SK-N-SH (cell line): ENCODE results near the gene SHB. TPM values are rescaled to one million over a fixed set of nuclear protein-coding genes. Genes with fewer than 3 reads are reported as not detected.
"Not testable (repeated sequence)": the region's sequence is repeated elsewhere in the genome, so short reads cannot be mapped to it uniquely, and the experiment has no call there.

Experiments
- CTCF ChIA-PET: fragments of 300-600, 350-600 bp; formaldehyde crosslinking; extraction: SDS; loops from one replicate; lab custom pipeline; 2021; lab: Yijun Ruan, JAX
- POLR2A ChIA-PET: fragments of 350-600 bp; sonication (Branson Sonifier 250); formaldehyde crosslinking; extraction: SDS; loops from one replicate; lab custom pipeline; 2020; ENCODE audit warnings: antibody characterized with exemption, inconsistent platforms; lab: Yijun Ruan, JAX
- DNase-seq: peaks from one replicate; pipeline ENCODE4 v3.0.0; 2012
- H2AFZ ChIP-seq: fragments of 200-600 bp; sonication (generic); 2 replicates; pipeline ENCODE4 v1.8.1; 2016; ENCODE audit warnings: antibody characterized with exemption, mild to moderate bottlenecking, low read depth
- H3F3A ChIP-seq: fragments of 200-600 bp; sonication (generic); replicated peaks from 2 replicates; pipeline ENCODE3; 2016; ENCODE audit warnings: antibody characterized with exemption, mild to moderate bottlenecking; ENCODE audit not compliant: insufficient read depth
- H3K27ac ChIP-seq, 2 experiments: fragments of 200-500 bp in 1 of 2; fragments of 200-600 bp in 1 of 2; sonication (Bioruptor generic) in 1 of 2; sonication (generic), shearing (Covaris generic) in 1 of 2; 2 replicates each; pipeline versions ENCODE4 v1.5.1 to v1.6.1; 2014 to 2016; ENCODE audit warnings: low read depth in 2 of 2, inconsistent platforms in 1 of 2, low read length in 1 of 2, mild to moderate bottlenecking in 1 of 2, mixed read lengths in 1 of 2
- H3K27me3 ChIP-seq: fragments of 200-600 bp; sonication (generic), shearing (Covaris generic); 2 replicates; pipeline ENCODE4 v1.6.1; 2016; ENCODE audit warnings: mixed run types; ENCODE audit not compliant: insufficient read depth
- H3K36me3 ChIP-seq, 2 experiments: fragments of 200-500 bp in 1 of 2; fragments of 200-600 bp in 1 of 2; sonication (Bioruptor generic) in 1 of 2; sonication (generic) in 1 of 2; replicated peaks in 1 of 2; 2 replicates each; pipeline versions ENCODE3 to v1.5.1; 2014 to 2016; ENCODE audit warnings: low read length in 1 of 2, mild to moderate bottlenecking in 1 of 2; ENCODE audit not compliant: insufficient read depth in 2 of 2, control insufficient read depth in 1 of 2
- H3K4me1 ChIP-seq, 2 experiments: fragments of 200-500 bp in 1 of 2; fragments of 200-600 bp in 1 of 2; sonication (Bioruptor generic) in 1 of 2; sonication (generic), shearing (Covaris generic) in 1 of 2; 2 replicates each; pipeline versions ENCODE4 v1.5.1 to v1.6.1; 2014 to 2016; ENCODE audit warnings: low read depth in 1 of 2, low read length in 1 of 2, mixed run types in 1 of 2; ENCODE audit not compliant: insufficient read depth in 2 of 2, control insufficient read depth in 1 of 2
- H3K4me2 ChIP-seq: fragments of 200-600 bp; sonication (generic), shearing (Covaris generic); 2 replicates; pipeline ENCODE4 v1.6.1; 2017; ENCODE audit warnings: mixed run types
- H3K4me3 ChIP-seq, 2 experiments: fragments of 200-500 bp in 1 of 2; fragments of 200-600 bp in 1 of 2; sonication (Bioruptor generic) in 1 of 2; sonication (generic), shearing (Covaris generic) in 1 of 2; 2 replicates each; pipeline versions ENCODE4 v1.5.1 to v1.8.1; 2014 to 2016; ENCODE audit warnings: low read depth in 2 of 2, inconsistent platforms in 1 of 2, low read length in 1 of 2, mild to moderate bottlenecking in 1 of 2, mixed read lengths in 1 of 2, moderate library complexity in 1 of 2
- H3K79me2 ChIP-seq: fragments of 200-600 bp; sonication (generic); 2 replicates; pipeline ENCODE4 v1.8.1; 2017; ENCODE audit warnings: mild to moderate bottlenecking; ENCODE audit not compliant: insufficient read depth
- H3K9ac ChIP-seq: fragments of 200-600 bp; sonication (generic); 2 replicates; pipeline ENCODE4 v1.6.1; 2017; ENCODE audit warnings: mixed run types
- H3K9me2 ChIP-seq: fragments of 200-600 bp; sonication (generic); 2 replicates; pipeline ENCODE4 v1.6.1; 2017; ENCODE audit warnings: mixed run types
- H3K9me3 ChIP-seq: fragments of 200-600 bp; sonication (generic); 2 replicates; pipeline ENCODE4 v1.6.1; 2017; ENCODE audit warnings: mixed run types, mild to moderate bottlenecking, moderate library complexity
- H4K20me1 ChIP-seq: fragments of 200-600 bp; sonication (generic); 2 replicates; pipeline ENCODE4 v1.6.1; 2017; ENCODE audit warnings: mild to moderate bottlenecking, mixed run types; ENCODE audit not compliant: insufficient read depth
- CHD2 ChIP-seq: fragments of 150-350 bp; IDR thresholded peaks from 2 replicates; pipeline ENCODE4 v1.6.1; 2018; ENCODE audit warnings: low read length; ENCODE audit not compliant: partially characterized antibody
- FOXM1 ChIP-seq: IDR thresholded peaks from 2 replicates; pipeline ENCODE4 v1.4.0; 2012; ENCODE audit warnings: low read depth, mild to moderate bottlenecking
- MXI1 ChIP-seq: IDR thresholded peaks from 2 replicates; pipeline ENCODE4 v1.6.1; 2012; ENCODE audit warnings: mild to moderate bottlenecking, low read depth, low read length, improper control_type of control experiment
- NFIC ChIP-seq: IDR thresholded peaks from 2 replicates; pipeline ENCODE4 v1.4.0; 2012; ENCODE audit warnings: borderline replicate concordance
- RCOR1 ChIP-seq: fragments of 150-350 bp; IDR thresholded peaks from 2 replicates; pipeline ENCODE4 v1.6.1; 2017; ENCODE audit warnings: antibody characterized with exemption, low read length
- SIN3A ChIP-seq: IDR thresholded peaks from 2 replicates; pipeline ENCODE4 v1.6.1; 2012; ENCODE audit warnings: low read depth, mild to moderate bottlenecking, low read length, moderate library complexity, borderline replicate concordance
- WGBS: methylation state at CpG from one replicate; pipeline ENCODE4 v1.1.6; 2017; ENCODE audit warnings: low lambda C conversion rate; 5-methylcytosine and 5-hydroxymethylcytosine counted together
- polyA plus RNA-seq, 3 experiments: library from polyadenylated mRNA; depleted of rRNA; stranded (reverse); fragments of >200 nt; gene quantifications; 2 replicates each; pipeline ENCODE4 v1.2.3, GENCODE V29; 2012
- TF ChIP-seq, protein P1 (sequence below): IDR thresholded peaks from 2 replicates; pipeline ENCODE4; 2012
- TF ChIP-seq, protein P2 (sequence below): IDR thresholded peaks from 2 replicates; pipeline ENCODE4 v1.4.0; 2012; ENCODE audit warnings: low read depth
- TF ChIP-seq, protein P3 (sequence below): IDR thresholded peaks from 2 replicates; pipeline ENCODE4 v1.4.0; 2012; ENCODE audit warnings: low read depth, borderline replicate concordance
- TF ChIP-seq, protein P4 (sequence below): fragments of 200-600 bp; sonication (generic); IDR thresholded peaks from 2 replicates; pipeline ENCODE4 v1.6.1; 2017; ENCODE audit warnings: antibody characterized with exemption, mild to moderate bottlenecking, moderate library complexity

The SHB gene
- polyA plus RNA-seq, 1 of the 3 experiments (the other 2 are of a cell fraction) = 26.0 TPM

DNA sequence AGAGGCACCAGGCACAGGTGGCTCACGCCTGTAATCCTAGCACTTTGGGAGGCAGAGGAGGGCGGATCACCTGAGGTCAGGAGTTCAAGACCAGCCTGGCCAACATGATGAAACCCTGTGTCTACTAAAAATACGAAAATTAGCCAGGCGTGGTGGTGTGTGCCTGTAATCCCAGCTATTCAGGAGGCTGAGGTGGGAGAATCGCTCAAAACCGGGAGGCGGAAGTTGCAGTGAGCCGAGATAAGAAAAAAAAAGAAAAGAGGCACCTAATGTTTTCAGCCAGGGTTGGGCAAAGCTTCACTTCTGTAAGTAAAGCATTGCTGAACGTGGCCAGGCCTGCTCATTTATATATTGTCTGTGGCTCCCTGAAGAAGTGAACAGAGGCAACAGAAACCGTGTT, 23.1 kb downstream of the SHB start:
- H3K4me2 ChIP-seq = peak overlapping the region; percentile 73; the same call in 1 of the 2 replicates
- WGBS = 96% methylated on average over 10 of the region's 10 CpGs
- DNase-seq, H3K4me3 ChIP-seq, H3K27me3 ChIP-seq, H3K9me3 ChIP-seq, H3K36me3 ChIP-seq, H2AFZ ChIP-seq, H3K9me2 ChIP-seq, CTCF ChIA-PET, POLR2A ChIA-PET: not testable (repeated sequence)
- peaks cover 39 to 53% of the 10 kb centered on the region in 2 experiments; a peak in 3 of 4 replicates for H3K4me1 ChIP-seq
- H3K79me2 ChIP-seq = peaks cover 91% of the 10 kb centered on the region
- peak overlapping the region; percentile 70; the same call in 1 of the 2 replicates for H3K9ac ChIP-seq
- H3F3A ChIP-seq = peaks cover 41% of the 10 kb centered on the region
- 0 out of 2 replicates have a peak, but pooled peaks cover 11% of the 10 kb centered on the region for H4K20me1 ChIP-seq
- peak overlapping the region in 1 of 2 experiments; percentile 95; a peak in 2 of 4 replicates for H3K27ac ChIP-seq

DNA sequence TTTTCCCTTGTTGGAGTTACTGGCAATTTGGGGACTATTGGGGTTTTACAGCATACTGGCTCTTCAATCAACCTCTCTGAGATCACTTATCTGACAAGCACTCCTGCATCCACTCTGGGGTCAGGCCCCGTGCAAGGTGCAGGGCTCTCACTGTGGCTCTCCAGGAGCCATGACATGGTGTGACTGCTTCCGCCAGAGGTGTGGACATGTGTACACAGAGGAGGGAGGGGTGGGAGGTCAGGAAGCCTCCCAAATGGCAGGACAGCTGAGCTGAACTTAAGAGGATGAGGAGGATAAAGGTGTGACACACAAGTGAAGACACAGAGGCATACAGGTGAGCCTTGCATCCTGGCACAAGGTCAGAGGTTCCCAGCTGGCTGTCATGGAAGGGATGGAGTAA, 24.3 kb downstream of the SHB start:
- Histone ChIP-seq H3K4me2 (no peak overlapping the region), H3K27ac (peak overlapping the region in 1 of 2 experiments; percentile 20; a peak in 1 of 4 replicates), H3K9me3 (no peaks in the 10 kb centered on the region), H2AFZ (no peak overlapping the region), H3F3A (peaks cover 36% of the 10 kb centered on the region), H3K9me2 (no peaks in the 10 kb centered on the region), H3K36me3 (no peaks in the 10 kb centered on the region), H4K20me1 (0 out of 2 replicates have a peak, but pooled peaks cover 11% of the 10 kb centered on the region), H3K27me3 (no peaks in the 10 kb centered on the region), H3K9ac (no peak overlapping the region), H3K4me1 (peaks cover 49 to 64% of the 10 kb centered on the region in 2 experiments; a peak in 3 of 4 replicates), H3K79me2 (peaks cover 91% of the 10 kb centered on the region), H3K4me3 (no peak overlapping the region)
- WGBS = 79% methylated on average over 2 of the region's 2 CpGs
- DNase-seq = no peak
- CTCF ChIA-PET = interaction anchor here (0.8 to 1.5 kb wide), 3 partner anchors 24 to 164 kb away, joined by 3 read pairs; no protein-coding TSS in a partner anchor
- no peak for TF ChIP-seq SIN3A
- no peak for TF ChIP-seq CHD2
- TF ChIP-seq, protein P1, sequence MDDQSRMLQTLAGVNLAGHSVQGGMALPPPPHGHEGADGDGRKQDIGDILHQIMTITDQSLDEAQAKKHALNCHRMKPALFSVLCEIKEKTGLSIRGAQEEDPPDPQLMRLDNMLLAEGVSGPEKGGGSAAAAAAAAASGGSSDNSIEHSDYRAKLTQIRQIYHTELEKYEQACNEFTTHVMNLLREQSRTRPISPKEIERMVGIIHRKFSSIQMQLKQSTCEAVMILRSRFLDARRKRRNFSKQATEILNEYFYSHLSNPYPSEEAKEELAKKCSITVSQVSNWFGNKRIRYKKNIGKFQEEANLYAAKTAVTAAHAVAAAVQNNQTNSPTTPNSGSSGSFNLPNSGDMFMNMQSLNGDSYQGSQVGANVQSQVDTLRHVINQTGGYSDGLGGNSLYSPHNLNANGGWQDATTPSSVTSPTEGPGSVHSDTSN = no peak
- TF ChIP-seq FOXM1 = no peak
- TF ChIP-seq RCOR1 = no peak
- TF ChIP-seq, protein P2, sequence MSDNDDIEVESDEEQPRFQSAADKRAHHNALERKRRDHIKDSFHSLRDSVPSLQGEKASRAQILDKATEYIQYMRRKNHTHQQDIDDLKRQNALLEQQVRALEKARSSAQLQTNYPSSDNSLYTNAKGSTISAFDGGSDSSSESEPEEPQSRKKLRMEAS = no peak
- TF ChIP-seq, protein P3, sequence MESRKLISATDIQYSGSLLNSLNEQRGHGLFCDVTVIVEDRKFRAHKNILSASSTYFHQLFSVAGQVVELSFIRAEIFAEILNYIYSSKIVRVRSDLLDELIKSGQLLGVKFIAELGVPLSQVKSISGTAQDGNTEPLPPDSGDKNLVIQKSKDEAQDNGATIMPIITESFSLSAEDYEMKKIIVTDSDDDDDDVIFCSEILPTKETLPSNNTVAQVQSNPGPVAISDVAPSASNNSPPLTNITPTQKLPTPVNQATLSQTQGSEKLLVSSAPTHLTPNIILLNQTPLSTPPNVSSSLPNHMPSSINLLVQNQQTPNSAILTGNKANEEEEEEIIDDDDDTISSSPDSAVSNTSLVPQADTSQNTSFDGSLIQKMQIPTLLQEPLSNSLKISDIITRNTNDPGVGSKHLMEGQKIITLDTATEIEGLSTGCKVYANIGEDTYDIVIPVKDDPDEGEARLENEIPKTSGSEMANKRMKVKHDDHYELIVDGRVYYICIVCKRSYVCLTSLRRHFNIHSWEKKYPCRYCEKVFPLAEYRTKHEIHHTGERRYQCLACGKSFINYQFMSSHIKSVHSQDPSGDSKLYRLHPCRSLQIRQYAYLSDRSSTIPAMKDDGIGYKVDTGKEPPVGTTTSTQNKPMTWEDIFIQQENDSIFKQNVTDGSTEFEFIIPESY = no peak
- TF ChIP-seq, protein P4, sequence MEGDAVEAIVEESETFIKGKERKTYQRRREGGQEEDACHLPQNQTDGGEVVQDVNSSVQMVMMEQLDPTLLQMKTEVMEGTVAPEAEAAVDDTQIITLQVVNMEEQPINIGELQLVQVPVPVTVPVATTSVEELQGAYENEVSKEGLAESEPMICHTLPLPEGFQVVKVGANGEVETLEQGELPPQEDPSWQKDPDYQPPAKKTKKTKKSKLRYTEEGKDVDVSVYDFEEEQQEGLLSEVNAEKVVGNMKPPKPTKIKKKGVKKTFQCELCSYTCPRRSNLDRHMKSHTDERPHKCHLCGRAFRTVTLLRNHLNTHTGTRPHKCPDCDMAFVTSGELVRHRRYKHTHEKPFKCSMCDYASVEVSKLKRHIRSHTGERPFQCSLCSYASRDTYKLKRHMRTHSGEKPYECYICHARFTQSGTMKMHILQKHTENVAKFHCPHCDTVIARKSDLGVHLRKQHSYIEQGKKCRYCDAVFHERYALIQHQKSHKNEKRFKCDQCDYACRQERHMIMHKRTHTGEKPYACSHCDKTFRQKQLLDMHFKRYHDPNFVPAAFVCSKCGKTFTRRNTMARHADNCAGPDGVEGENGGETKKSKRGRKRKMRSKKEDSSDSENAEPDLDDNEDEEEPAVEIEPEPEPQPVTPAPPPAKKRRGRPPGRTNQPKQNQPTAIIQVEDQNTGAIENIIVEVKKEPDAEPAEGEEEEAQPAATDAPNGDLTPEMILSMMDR = no peak
- TF ChIP-seq MXI1 = no peak
- no peak for TF ChIP-seq NFIC
- POLR2A ChIA-PET = no interaction called here
